Measurements from ENCODE around the gene SPATA3. TPM values are rescaled to one million over a fixed set of nuclear protein-coding genes. Genes with fewer than 3 reads are reported as not detected.
"Not testable (repeated sequence)": the region's sequence is repeated elsewhere in the genome, so short reads cannot be mapped to it uniquely, and the experiment has no call there.

The SPATA3 gene
- total RNA-seq, 1 experiment from 2014 or later = not detected

GRCh38 chr2:230961091-230961491 is 34.8 kb upstream of the SPATA3 start:
- intact Hi-C loops (cut with micrococcal nuclease; ENCODE audit: unreplicated experiment) = no loop called here
- no TSS peak for BruUV-seq (replicated peaks)
- Histone ChIP-seq H3K27me3 (replicated peaks; ENCODE audit: control insufficient read depth, insufficient read depth, low read length) (no peaks in the 10 kb centered on the region), H3K4me3 (ENCODE audit: low read depth, low read length) (no peak overlapping the region), H3K9me3 (no peaks in the 10 kb centered on the region), H3K36me3 (ENCODE audit: control insufficient read depth, insufficient read depth, low read length) (no peaks in the 10 kb centered on the region), H3K4me1 (peaks cover 12% of the 10 kb centered on the region)
- Mint-ChIP-seq H3K27me3 (ENCODE audit: insufficient read depth, unreplicated experiment) (no peaks in the 10 kb centered on the region), H3K9me3 (ENCODE audit: unreplicated experiment) (no peaks in the 10 kb centered on the region), H3K4me3 (ENCODE audit: unreplicated experiment) (no peak overlapping the region), H3K27ac (ENCODE audit: unreplicated experiment) (no peak overlapping the region), H3K36me3 (ENCODE audit: insufficient read depth, unreplicated experiment) (peaks cover 5% of the 10 kb centered on the region), H3K4me1 (ENCODE audit: low read depth, unreplicated experiment) (peaks cover 8% of the 10 kb centered on the region)
- no peak for DNase-seq
- no peak for TF ChIP-seq CTCF (IDR thresholded peaks at IDR 0.05; ENCODE audit: insufficient read depth in 1 of 2, low read depth in 1 of 2, low read length in 1 of 2, severe bottlenecking in 1 of 2, unreplicated experiment in 1 of 2)
- ChIA-PET POLR2A (no interaction called here), CTCF (no interaction called here)

- Histone ChIP-seq H3K4me1 (peaks cover 7% of the 10 kb centered on the region), H3K4me3 (ENCODE audit: low read depth, low read length) (no peak overlapping the region), H3K36me3 (ENCODE audit: control insufficient read depth, insufficient read depth, low read length) (no peaks in the 10 kb centered on the region), H3K27me3 (replicated peaks; ENCODE audit: control insufficient read depth, insufficient read depth, low read length) (no peaks in the 10 kb centered on the region), H3K9me3 (no peaks in the 10 kb centered on the region)
- no peak for TF ChIP-seq CTCF (IDR thresholded peaks at IDR 0.05; ENCODE audit: insufficient read depth in 1 of 2, low read depth in 1 of 2, low read length in 1 of 2, severe bottlenecking in 1 of 2, unreplicated experiment in 1 of 2)
- Mint-ChIP-seq H3K4me1 (ENCODE audit: low read depth, unreplicated experiment) (peaks cover under 1% of the 10 kb centered on the region), H3K27ac (ENCODE audit: unreplicated experiment) (no peak overlapping the region), H3K27me3 (ENCODE audit: insufficient read depth, unreplicated experiment) (no peaks in the 10 kb centered on the region), H3K9me3 (ENCODE audit: unreplicated experiment) (no peaks in the 10 kb centered on the region), H3K4me3 (ENCODE audit: unreplicated experiment) (no peak overlapping the region), H3K36me3 (ENCODE audit: insufficient read depth, unreplicated experiment) (no peaks in the 10 kb centered on the region)
- BruUV-seq (replicated peaks) = no TSS peak
- no peak for DNase-seq
- POLR2A ChIA-PET = no interaction called here
- CTCF ChIA-PET = no interaction called here
- intact Hi-C loops (cut with micrococcal nuclease; ENCODE audit: unreplicated experiment) = no loop called here
Measured at GRCh38 chr2:230964136-230964730, 31.7 kb upstream of the SPATA3 start.

GRCh38 chr2:230967113-230967512 is 28.8 kb upstream of the SPATA3 start:
- intact Hi-C loops (cut with micrococcal nuclease; ENCODE audit: unreplicated experiment) = no loop called here
- Histone ChIP-seq H3K27me3 (replicated peaks; ENCODE audit: control insufficient read depth, insufficient read depth, low read length) (no peaks in the 10 kb centered on the region), H3K36me3 (ENCODE audit: control insufficient read depth, insufficient read depth, low read length) (no peaks in the 10 kb centered on the region), H3K9me3 (no peaks in the 10 kb centered on the region), H3K4me1 (no peaks in the 10 kb centered on the region), H3K4me3 (ENCODE audit: low read depth, low read length) (no peak overlapping the region)
- BruUV-seq (replicated peaks) = no TSS peak
- DNase-seq = no peak
- H3K36me3 Mint-ChIP-seq (ENCODE audit: insufficient read depth, unreplicated experiment) = no peaks in the 10 kb centered on the region
- no peak overlapping the region for H3K27ac Mint-ChIP-seq (ENCODE audit: unreplicated experiment)
- no peaks in the 10 kb centered on the region for H3K9me3 Mint-ChIP-seq (ENCODE audit: unreplicated experiment)
- H3K4me3 Mint-ChIP-seq (ENCODE audit: unreplicated experiment) = no peak overlapping the region
- H3K4me1 Mint-ChIP-seq (ENCODE audit: low read depth, unreplicated experiment) = no peaks in the 10 kb centered on the region
- ChIA-PET POLR2A (no interaction called here), CTCF (no interaction called here)
- no peak for TF ChIP-seq CTCF (IDR thresholded peaks at IDR 0.05; ENCODE audit: insufficient read depth in 1 of 2, low read depth in 1 of 2, low read length in 1 of 2, severe bottlenecking in 1 of 2, unreplicated experiment in 1 of 2)
- H3K27me3 Mint-ChIP-seq (ENCODE audit: insufficient read depth, unreplicated experiment) = no peaks in the 10 kb centered on the region

GRCh38 chr2:230968314-230968713 is 27.6 kb upstream of the SPATA3 start:
- not testable (repeated sequence) for BruUV-seq (replicated peaks); H3K4me3 Mint-ChIP-seq (ENCODE audit: unreplicated experiment)

More at GRCh38 chr2:230968314-230968713, 27.6 kb upstream of the SPATA3 start:
- H3K36me3 Mint-ChIP-seq (ENCODE audit: insufficient read depth, unreplicated experiment); POLR2A ChIA-PET; H3K36me3 ChIP-seq (ENCODE audit: control insufficient read depth, insufficient read depth, low read length); H3K4me3 ChIP-seq (ENCODE audit: low read depth, low read length); DNase-seq; H3K4me1 Mint-ChIP-seq (ENCODE audit: low read depth, unreplicated experiment); H3K27ac Mint-ChIP-seq (ENCODE audit: unreplicated experiment); CTCF ChIA-PET; H3K27me3 ChIP-seq (replicated peaks; ENCODE audit: control insufficient read depth, insufficient read depth, low read length); H3K9me3 ChIP-seq; H3K4me1 ChIP-seq; intact Hi-C loops (cut with micrococcal nuclease; ENCODE audit: unreplicated experiment); H3K27me3 Mint-ChIP-seq (ENCODE audit: insufficient read depth, unreplicated experiment); H3K9me3 Mint-ChIP-seq (ENCODE audit: unreplicated experiment): not testable (repeated sequence)

All from Caco-2 (cell line).